ENCODE measurements around the gene WDFY4.

- TF ChIP-seq RAD51 (IDR thresholded peaks at IDR 0.05; ENCODE audit: borderline replicate concordance): no peak
- no peak for TF ChIP-seq POLR2A (IDR thresholded peaks at IDR 0.05; ENCODE audit: insufficient read depth in 1 of 2, low read depth in 2 of 2, low read length in 2 of 2)
- TF ChIP-seq ZFP41 (CRISPR knock-in tag; IDR thresholded peaks at IDR 0.05; ENCODE audit: borderline replicate concordance): no peak
- TF ChIP-seq SP1 (IDR thresholded peaks at IDR 0.05): no peak
- TF ChIP-seq SP1 (CRISPR knock-in tag; IDR thresholded peaks at IDR 0.05): no peak
- no peak for TF ChIP-seq ZNF792 (CRISPR knock-in tag; IDR thresholded peaks at IDR 0.05)
- TF ChIP-seq ZNF569 (CRISPR knock-in tag; IDR thresholded peaks at IDR 0.05; ENCODE audit: borderline replicate concordance): no peak
- no peak for TF ChIP-seq SNAPC5 (CRISPR knock-in tag; IDR thresholded peaks at IDR 0.05; ENCODE audit: borderline replicate concordance)
These were observed 263.9 kb downstream of the WDFY4 start for GRCh38 chr10:48948470-48949037.

Measured in HepG2 (cell line).